Mesenteric fat pad (tissue), 1 donor: Measurements from ENCODE around the gene CDC42EP5. TPM values are rescaled to one million over a fixed set of nuclear protein-coding genes. Genes with fewer than 3 reads are reported as not detected.
A peak's percentile ranks its signal among the peaks of the same experiment; 100 is the strongest.
"Not testable (repeated sequence)": the region's sequence is repeated elsewhere in the genome, so short reads cannot be mapped to it uniquely, and the experiment has no call there.

ENCODE experiments used
- DNase-seq: peaks from one replicate; pipeline ENCODE4 v3.0.0-alpha.2; 2020; ENCODE audit warnings: low spot score
- total RNA-seq: library from RNA; stranded (reverse); fragmentation: NEBNext Ultra II Directional; extraction: Animal tissue kit (Norgen Biotek cat#: 25700); gene quantifications from one replicate; pipeline ENCODE4 v1.2.1, GENCODE V29; 2021
- donor health status: DM: yes; HTN: yes; CAD: no.

CDC42EP5 gene
- total RNA-seq, 1 donor from 2014 or later: 38.1 TPM

GRCh38 chr19:54489766-54490165 lies 16.7 kb upstream of the CDC42EP5 start:
- peak; percentile 47 for DNase-seq

GRCh38 chr19:54489341-54489740 lies 16.2 kb upstream of the CDC42EP5 start:
- no peak for DNase-seq

GRCh38 chr19:54485851-54486250 lies 12.8 kb upstream of the CDC42EP5 start:
- peak; percentile 64 for DNase-seq

GRCh38 chr19:54484451-54484850 lies 11.4 kb upstream of the CDC42EP5 start:
- peak; percentile 43 for DNase-seq

GRCh38 chr19:54482889-54483288 lies 9.8 kb upstream of the CDC42EP5 start:
- DNase-seq: no peak

- no peak for DNase-seq
Observed at GRCh38 chr19:54481326-54481930, 8.3 kb upstream of the CDC42EP5 start.

- no peak for DNase-seq
Observed at GRCh38 chr19:54480051-54480450, 7.0 kb upstream of the CDC42EP5 start.

GRCh38 chr19:54478677-54479266 lies 5.7 kb upstream of the CDC42EP5 start:
- DNase-seq: no peak

- no peak for DNase-seq
Observed at GRCh38 chr19:54477650-54478049, 4.6 kb upstream of the CDC42EP5 start.

- DNase-seq: no peak
Observed at GRCh38 chr19:54475706-54476105, 2.6 kb upstream of the CDC42EP5 start.

GRCh38 chr19:54473892-54474372 lies 836 bp upstream of the CDC42EP5 start:
- no peak for DNase-seq

GRCh38 chr19:54470991-54471782 lies 1.9 kb downstream of the CDC42EP5 start:
- DNase-seq: no peak

- DNase-seq: no peak
Observed at GRCh38 chr19:54470276-54470887, 2.7 kb downstream of the CDC42EP5 start.

- DNase-seq: no peak
Observed at GRCh38 chr19:54469496-54469934, 3.6 kb downstream of the CDC42EP5 start.

- not testable (repeated sequence) for DNase-seq
Observed at GRCh38 chr19:54466110-54466480, 7.0 kb downstream of the CDC42EP5 start.

GRCh38 chr19:54465426-54466109 lies 7.5 kb downstream of the CDC42EP5 start:
- DNase-seq: peak; percentile 88

- DNase-seq: peak; percentile 97
Observed at GRCh38 chr19:54464630-54465425, 8.3 kb downstream of the CDC42EP5 start.

GRCh38 chr19:54464044-54464629 lies 9.0 kb downstream of the CDC42EP5 start:
- no peak for DNase-seq

- peak; percentile 98 for DNase-seq
Observed at GRCh38 chr19:54463531-54464043, 9.5 kb downstream of the CDC42EP5 start, which contains the start of gene LENG9. LENG9 (minus strand) TSS chr19:54463778; CDS start chr19:54463526, 252 bp downstream.
